GM21367 (cell line): ENCODE results near the gene ZNF143.
"Not testable (repeated sequence)": the region's sequence is repeated elsewhere in the genome, so short reads cannot be mapped to it uniquely, and the experiment has no call there.

ENCODE experiments used
- ATAC-seq: cut with Tn5 transposase; IDR thresholded peaks from one replicate; pipeline ENCODE4 v1.9.1; 2021; ENCODE audit not compliant: unreplicated experiment

ZNF143 gene

DNA sequence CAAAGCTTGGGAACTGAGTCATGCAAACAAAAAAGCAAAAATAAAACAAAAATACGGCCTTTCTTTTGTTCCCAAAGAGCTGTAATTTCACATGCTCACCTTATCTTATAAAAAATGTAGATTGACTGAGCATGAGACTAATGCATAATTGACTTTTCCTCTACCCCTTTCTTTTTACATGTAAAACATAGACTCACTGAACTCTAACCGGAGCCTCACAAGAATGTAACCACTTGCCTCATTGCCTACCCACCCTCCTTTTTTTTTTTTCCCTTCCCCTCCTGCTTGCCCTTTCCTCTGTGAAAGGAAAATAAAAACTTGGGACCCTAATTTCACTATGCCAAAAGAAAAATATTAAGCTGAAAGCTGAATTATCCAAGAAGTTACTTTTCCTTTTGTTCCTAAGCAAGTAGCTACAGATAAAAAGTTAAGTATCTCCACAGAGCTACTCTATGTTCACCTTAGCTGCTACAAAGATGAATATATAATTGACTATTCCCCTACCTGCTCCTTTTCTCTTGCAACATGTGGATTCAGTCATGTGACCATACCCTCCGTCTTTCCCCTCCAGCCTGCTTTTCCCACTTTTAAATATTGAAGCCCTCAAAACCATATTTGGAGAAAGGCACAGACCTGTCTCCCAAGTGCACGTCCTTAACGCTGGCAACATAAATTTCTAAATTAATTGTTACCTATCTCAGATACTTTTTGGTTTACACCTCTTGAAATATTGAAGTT is 73.1 kb downstream of the ZNF143 start:
- no peak for ATAC-seq

DNA sequence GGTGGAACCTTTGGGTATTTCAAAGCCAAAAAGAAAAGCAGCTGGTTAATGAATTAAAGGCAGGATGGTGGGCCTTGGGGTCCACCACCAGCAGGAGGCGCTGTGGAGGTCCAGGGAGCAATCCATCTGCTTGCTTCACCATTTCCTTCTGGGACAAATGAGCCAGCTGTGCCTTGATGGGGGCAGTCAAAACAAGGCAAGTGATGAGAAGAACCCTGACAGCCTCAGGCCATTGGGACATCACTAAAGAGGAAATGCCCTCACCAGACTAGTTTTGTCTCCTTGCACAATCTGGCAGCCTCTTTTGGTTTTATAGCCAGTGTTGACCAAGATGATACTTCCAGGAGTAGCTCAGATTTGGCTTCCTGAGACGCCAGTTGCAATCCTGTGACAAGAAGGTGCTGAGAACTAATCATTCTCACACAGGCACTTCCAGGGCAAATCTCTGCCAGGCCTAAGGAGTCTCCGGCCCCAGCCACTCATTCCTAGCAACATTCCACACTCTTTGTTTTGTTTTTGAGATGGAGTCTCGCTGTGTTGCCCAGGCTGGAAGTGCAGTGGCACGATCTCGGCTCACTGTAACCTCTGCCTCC is 74.5 kb downstream of the ZNF143 start:
- no peak for ATAC-seq

DNA sequence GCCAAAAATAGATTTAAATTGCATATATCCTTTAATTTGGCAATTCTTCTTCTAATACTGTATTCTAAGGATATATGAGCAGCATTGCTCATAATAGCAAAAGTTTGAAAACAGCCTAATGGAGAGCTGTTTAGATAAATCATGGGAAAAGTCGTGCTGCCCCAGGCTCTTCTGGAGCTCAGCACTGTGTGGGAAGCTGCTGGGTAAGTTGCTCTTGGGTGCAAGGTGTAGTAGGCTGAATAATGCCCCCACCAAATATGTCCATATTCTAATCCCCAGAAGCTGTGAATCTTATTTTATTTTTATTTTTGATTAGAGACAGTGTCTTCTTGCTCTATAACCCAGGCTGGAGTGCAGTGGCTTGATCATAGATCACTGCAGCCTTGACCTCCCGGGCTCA is 77.7 kb downstream of the ZNF143 start:
- no peak for ATAC-seq

DNA sequence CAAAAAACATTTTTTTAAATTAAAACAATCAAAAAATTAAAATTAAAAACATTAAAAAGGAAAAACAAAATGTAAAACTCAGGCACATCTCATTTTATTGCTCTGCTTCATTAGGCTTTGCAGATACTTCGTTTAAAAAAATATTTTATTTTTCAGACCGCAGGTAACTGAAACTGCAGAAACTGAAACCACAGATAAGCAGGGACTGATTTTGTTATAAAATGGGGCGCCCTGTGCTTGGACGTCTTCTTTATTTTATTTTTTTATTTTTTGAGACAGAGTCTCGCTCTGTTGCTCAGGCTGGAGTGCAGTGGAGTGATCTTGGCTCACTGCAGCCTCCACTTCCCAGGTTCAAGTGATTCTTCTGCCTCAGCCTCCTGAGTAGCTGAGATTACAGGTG is 88.4 kb downstream of the ZNF143 start:
- ATAC-seq = not testable (repeated sequence)

DNA sequence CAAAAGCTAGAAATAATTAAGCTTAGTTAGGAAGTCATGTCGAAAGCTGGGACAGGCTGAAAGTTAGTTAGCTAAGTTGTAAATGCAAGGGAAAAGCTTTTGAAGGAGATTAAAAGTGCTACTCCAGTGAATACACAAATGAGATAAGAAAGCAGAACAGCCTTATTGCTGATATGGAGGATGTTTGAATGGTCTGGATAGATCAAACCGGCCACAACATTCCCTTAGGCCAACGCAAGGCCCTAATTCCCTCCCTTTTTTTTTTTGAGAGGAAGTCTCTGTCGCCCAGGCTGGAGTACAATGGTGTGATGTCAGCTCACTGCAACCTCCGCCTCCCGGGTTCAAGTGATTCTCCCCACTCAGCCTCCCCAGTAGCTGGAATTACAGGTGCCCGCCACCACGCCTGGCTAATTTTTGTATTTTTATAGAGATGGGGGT is 89.4 kb downstream of the ZNF143 start:
- no peak for ATAC-seq

- ATAC-seq = no peak
Measured at GRCh38 chr11:9561279-9561982, 100.6 kb downstream of the ZNF143 start.

GRCh38 chr11:9562716-9563115 is 101.9 kb downstream of the ZNF143 start:
- no peak for ATAC-seq

GRCh38 chr11:9563196-9563730 is 102.5 kb downstream of the ZNF143 start:
- no peak for ATAC-seq

GRCh38 chr11:9565822-9566560 is 105.2 kb downstream of the ZNF143 start:
- ATAC-seq = peak; percentile 75

- ATAC-seq = no peak
Measured at GRCh38 chr11:9566561-9567063, 105.8 kb downstream of the ZNF143 start.

DNA sequence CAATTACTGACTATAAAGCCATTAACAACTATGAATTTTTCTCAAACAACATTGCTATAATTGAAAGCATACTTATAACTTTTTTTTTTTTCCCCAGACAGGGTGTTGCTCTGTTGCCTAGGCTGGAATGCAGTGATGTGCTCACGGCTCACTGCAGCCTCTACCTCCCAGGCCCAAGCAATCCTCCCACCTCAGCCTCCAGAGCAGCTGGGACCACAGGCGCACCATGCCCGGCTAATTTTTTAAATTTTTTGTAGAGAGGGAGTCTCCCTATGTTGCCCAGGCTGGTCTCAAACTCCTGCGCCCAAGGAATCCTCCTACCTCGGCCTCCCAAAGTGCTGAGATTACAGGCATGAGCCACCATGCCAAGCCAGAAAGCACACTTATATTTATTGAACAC is 106.6 kb downstream of the ZNF143 start:
- ATAC-seq = no peak

DNA sequence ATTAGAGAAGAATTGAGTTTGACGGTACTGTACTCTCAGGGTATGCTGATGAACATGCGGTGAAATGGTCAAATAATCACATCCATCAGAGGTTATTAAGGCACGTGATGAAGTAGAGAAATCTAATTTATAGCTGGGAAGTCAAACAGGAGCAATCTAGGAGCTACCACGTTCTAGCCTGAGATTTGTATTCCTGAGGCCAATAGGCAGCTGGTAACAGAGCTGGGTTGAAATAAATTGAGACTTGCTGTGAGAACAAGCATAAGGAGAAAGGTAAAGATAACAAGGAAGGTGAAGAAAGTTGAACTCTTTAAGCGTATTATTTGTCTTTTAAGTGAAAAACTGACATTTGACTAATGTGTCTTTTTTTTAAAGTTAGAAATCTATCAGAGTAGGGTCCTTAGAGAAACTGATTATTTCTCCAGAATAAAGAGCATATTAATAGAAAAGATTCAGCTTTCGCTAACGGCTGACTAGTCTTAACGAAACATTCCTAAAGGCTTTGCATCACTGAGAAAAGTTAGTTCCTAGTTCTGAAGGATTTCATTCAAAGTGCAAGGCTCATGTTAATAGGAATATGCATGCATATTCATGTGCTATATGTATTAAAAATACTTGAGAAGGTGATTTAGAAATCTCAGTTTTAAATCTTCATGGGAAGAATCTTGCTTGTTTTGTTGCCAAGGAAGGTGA is 107.5 kb downstream of the ZNF143 start:
- ATAC-seq = no peak

GRCh38 chr11:9568854-9569587 is 108.2 kb downstream of the ZNF143 start:
- no peak for ATAC-seq

DNA sequence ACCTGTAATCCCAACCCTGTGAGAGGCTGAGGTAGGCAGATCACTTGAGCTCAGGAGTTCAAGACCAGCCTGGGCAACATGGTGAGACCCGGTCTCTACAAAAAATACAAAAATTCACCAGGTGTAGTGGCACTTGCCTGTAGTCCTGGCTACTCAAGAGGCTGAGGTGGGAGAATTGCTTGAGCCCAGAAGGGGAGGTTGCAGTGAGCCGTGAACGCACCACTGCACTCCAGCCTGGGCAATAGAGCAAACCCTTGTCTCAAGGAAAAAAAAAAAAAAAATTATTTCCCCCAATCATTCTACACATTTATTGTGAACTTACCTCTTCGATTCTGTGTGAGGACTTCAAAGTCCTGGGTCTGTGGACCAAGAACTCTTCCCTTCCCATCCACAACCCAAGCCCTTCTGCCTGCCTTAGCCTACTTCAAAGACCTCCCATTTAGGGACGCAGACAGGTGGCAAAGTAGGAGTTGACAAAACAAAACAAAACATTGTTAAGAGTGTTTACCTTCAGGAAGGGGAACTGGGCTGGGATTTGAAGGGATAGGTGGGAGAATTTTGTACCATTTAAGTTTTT is 108.9 kb downstream of the ZNF143 start:
- no peak for ATAC-seq

- no peak for ATAC-seq
Measured at GRCh38 chr11:9570313-9571025, 109.7 kb downstream of the ZNF143 start.

- ATAC-seq = no peak
Measured at GRCh38 chr11:9571071-9571762, 110.4 kb downstream of the ZNF143 start.

GRCh38 chr11:9571763-9572115 is 110.9 kb downstream of the ZNF143 start:
- ATAC-seq = no peak

DNA sequence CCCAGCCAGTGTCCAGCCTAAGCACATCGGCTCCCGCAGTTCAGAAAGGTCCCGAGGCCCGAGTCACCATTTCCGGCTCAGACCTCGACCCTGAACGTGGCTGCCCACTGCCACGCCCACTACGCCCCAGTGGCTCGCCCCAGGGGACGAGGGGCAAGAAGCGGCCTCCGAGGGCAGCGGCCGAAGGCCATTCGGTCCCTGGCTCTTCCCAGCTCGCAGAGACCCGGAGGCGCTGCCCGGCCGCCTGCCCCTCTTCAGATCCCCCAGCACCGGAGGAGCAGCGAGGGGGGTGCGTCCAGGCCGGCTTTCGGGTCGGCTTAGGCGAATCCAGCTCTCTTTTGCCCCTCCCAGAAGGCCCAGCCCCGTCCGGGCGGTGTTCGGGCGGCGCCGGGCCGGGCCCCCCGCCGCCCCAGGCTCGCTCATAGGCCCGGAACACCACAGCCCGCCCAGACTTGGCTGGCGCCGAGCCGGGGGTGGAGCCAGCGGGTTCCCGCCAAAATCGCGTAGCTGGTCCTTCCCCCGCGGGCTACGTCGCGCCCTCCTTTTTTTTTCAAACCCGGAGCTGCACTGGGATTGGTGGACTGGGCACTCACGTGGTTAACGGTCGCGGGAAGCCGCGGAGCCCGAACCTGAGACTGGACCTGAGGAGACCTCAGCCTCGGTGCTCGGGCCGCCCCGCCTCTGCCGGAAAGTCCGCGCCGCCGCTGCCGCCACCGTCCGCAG is 112.4 kb downstream of the ZNF143 start, which contains the start of gene WEE1:
TSS of gene WEE1 (plus strand) at position 619 of the 723 bp plus-strand sequence. CDS start 264 bp downstream, outside the sequence.
- peak; percentile 79 for ATAC-seq
